Breast epithelium (tissue), 3 donors: Measurements from ENCODE around the gene PPP3CB.

Experiments
- POLR2A ChIP-seq: fragments of 450-650 bp; IDR thresholded peaks from one replicate; pipeline ENCODE4 v1.6.1; 2016; ENCODE audit warnings: antibody characterized with exemption, mild to moderate bottlenecking, moderate library complexity
- TF ChIP-seq, protein P1 (sequence below), 3 donors: fragments of 450-650 bp; IDR thresholded peaks; one replicate each; pipeline ENCODE4 v1.5.1; 2016 to 2017; ENCODE audit warnings: antibody characterized with exemption in 3 of 3, mild to moderate bottlenecking in 3 of 3, moderate library complexity in 3 of 3

DNA sequence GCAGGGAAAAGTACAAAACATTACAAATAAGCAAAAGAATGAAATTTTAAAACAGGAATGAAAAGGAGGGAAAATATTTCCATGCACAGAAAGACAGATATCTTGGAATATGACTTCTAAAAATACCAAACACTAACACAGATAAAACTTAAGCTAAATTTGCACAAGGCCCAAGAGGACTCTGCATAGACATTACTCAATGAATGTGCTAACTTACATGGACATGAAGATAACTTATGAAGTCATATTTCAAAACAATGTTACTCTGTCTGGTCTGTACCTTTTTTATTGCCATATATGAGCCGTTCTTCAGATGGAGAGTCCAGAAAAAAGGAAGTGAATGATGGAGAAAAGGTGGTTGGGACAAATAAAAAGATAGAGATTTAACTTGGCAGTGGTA lies 47.4 kb downstream of the PPP3CB start:
- TF ChIP-seq POLR2A, result no peak
- TF ChIP-seq, protein P1, sequence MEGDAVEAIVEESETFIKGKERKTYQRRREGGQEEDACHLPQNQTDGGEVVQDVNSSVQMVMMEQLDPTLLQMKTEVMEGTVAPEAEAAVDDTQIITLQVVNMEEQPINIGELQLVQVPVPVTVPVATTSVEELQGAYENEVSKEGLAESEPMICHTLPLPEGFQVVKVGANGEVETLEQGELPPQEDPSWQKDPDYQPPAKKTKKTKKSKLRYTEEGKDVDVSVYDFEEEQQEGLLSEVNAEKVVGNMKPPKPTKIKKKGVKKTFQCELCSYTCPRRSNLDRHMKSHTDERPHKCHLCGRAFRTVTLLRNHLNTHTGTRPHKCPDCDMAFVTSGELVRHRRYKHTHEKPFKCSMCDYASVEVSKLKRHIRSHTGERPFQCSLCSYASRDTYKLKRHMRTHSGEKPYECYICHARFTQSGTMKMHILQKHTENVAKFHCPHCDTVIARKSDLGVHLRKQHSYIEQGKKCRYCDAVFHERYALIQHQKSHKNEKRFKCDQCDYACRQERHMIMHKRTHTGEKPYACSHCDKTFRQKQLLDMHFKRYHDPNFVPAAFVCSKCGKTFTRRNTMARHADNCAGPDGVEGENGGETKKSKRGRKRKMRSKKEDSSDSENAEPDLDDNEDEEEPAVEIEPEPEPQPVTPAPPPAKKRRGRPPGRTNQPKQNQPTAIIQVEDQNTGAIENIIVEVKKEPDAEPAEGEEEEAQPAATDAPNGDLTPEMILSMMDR (IDR thresholded peaks at IDR 0.05), result no peak
